Thoracic aorta (tissue), 2 donors: Measurements from ENCODE around the gene DEDD. TPM values are rescaled to one million over a fixed set of nuclear protein-coding genes. Genes with fewer than 3 reads are reported as not detected.

Experiments used
- ATAC-seq: fragments of 150-250 bp; one replicate; pipeline ENCODE4 v1.8.0; 2017; ENCODE audit warnings: low read depth; ENCODE audit not compliant: insufficient number of reproducible peaks, low FRiP score
- DNase-seq: peaks from one replicate; pipeline ENCODE4 v3.0.0-alpha.2; 2020; ENCODE audit warnings: low spot score
- H3K27ac ChIP-seq, 2 donors: fragments of 200-600 bp; sonication (generic); 1 replicate in 1 of 2; 2 replicates in 1 of 2; pipeline ENCODE4 v1.5.1; 2016; ENCODE audit warnings: mild to moderate bottlenecking in 2 of 2, moderate library complexity in 2 of 2
- H3K27me3 ChIP-seq: fragments of 200-600 bp; sonication (generic); replicated peaks from 2 replicates; pipeline ENCODE4 v1.6.0; 2016; ENCODE audit warnings: mild to moderate bottlenecking; ENCODE audit not compliant: insufficient read depth
- H3K36me3 ChIP-seq: fragments of 200-600 bp; sonication (generic); one replicate; pipeline ENCODE4 v1.5.1; 2016
- H3K4me1 ChIP-seq, 2 donors: fragments of 200-600 bp; sonication (generic); 1 replicate in 1 of 2; 2 replicates in 1 of 2; pipeline versions ENCODE4 v1.5.1 to v1.6.0; 2016; ENCODE audit warnings: low read depth in 2 of 2, mild to moderate bottlenecking in 1 of 2; ENCODE audit not compliant: control insufficient read depth in 1 of 2
- H3K4me3 ChIP-seq: fragments of 200-600 bp; sonication (generic); 2 replicates; pipeline ENCODE4 v1.5.1; 2016; ENCODE audit warnings: mild to moderate bottlenecking
- H3K9me3 ChIP-seq: fragments of 200-600 bp; sonication (generic); 2 replicates; pipeline ENCODE4 v1.5.1; 2016
- total RNA-seq, 2 donors: library from RNA; depleted of rRNA; stranded (reverse); fragments of >200 nt; gene quantifications; one replicate each; pipeline versions ENCODE4 v1.1.0 to v1.2.3, GENCODE V29; 2016
- TF ChIP-seq, protein P1 (sequence below): fragments of 200-600 bp; sonication (generic); IDR thresholded peaks from one replicate; pipeline ENCODE4 v1.5.1; 2019; ENCODE audit warnings: antibody characterized with exemption

The DEDD gene
- total RNA-seq, 2 donors from 2014 or later: 30.7 to 34.3 TPM

DNA sequence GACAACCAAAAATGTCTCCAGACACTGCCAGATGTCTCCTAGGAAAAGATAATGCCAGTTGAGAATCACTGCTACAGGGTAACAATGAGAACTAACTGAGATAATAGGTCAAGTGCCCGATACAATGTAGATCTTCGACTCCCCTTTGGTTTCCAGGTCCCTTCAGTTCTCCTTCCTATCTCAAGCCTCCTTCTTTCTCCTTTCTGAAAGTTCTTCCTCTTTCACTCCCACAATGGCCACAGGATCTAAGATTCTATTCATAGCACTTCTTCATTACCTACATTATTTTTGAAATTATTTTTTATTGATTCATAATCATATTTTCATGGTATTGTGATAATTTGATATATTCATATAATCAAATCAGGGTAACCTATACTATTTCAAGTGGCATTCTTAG, 20.9 kb downstream of the DEDD start:
- Histone ChIP-seq H3K27ac (no peak overlapping the region), H3K27me3 (no peaks in the 10 kb centered on the region), H3K4me3 (no peak overlapping the region), H3K9me3 (no peaks in the 10 kb centered on the region), H3K36me3 (no peaks in the 10 kb centered on the region), H3K4me1 (peaks cover 16 to 22% of the 10 kb centered on the region in 2 donors)
- ATAC-seq (no peak), DNase-seq (no peak)
- TF ChIP-seq, protein P1, sequence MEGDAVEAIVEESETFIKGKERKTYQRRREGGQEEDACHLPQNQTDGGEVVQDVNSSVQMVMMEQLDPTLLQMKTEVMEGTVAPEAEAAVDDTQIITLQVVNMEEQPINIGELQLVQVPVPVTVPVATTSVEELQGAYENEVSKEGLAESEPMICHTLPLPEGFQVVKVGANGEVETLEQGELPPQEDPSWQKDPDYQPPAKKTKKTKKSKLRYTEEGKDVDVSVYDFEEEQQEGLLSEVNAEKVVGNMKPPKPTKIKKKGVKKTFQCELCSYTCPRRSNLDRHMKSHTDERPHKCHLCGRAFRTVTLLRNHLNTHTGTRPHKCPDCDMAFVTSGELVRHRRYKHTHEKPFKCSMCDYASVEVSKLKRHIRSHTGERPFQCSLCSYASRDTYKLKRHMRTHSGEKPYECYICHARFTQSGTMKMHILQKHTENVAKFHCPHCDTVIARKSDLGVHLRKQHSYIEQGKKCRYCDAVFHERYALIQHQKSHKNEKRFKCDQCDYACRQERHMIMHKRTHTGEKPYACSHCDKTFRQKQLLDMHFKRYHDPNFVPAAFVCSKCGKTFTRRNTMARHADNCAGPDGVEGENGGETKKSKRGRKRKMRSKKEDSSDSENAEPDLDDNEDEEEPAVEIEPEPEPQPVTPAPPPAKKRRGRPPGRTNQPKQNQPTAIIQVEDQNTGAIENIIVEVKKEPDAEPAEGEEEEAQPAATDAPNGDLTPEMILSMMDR: no peak

DNA sequence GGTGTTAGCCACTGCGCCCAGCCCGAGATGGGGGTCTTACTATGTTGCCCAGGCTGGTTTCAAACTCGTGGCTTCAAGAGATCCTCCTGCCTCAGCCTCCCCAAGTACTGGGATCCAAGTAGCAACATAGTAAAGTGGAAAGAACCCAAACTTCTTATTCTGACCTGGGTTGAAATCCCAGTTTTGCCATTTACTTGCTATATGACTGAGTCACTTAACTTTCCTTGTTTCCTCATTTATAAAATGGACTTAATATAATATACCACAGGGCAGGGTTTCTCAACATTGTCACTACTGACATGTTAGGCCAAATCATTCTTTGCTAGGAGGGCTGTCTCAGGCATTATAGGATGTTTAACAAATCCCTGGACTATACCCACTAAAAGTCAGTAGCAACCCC, 21.4 kb downstream of the DEDD start:
- no peaks in the 10 kb centered on the region for H3K27me3 ChIP-seq
- no peaks in the 10 kb centered on the region for H3K9me3 ChIP-seq
- TF ChIP-seq, protein P1: no peak
- DNase-seq (no peak), ATAC-seq (no peak)
- H3K4me1 ChIP-seq: peaks cover 12 to 18% of the 10 kb centered on the region in 2 donors
- H3K27ac ChIP-seq: no peak overlapping the region
- no peak overlapping the region for H3K4me3 ChIP-seq
- no peaks in the 10 kb centered on the region for H3K36me3 ChIP-seq

DNA sequence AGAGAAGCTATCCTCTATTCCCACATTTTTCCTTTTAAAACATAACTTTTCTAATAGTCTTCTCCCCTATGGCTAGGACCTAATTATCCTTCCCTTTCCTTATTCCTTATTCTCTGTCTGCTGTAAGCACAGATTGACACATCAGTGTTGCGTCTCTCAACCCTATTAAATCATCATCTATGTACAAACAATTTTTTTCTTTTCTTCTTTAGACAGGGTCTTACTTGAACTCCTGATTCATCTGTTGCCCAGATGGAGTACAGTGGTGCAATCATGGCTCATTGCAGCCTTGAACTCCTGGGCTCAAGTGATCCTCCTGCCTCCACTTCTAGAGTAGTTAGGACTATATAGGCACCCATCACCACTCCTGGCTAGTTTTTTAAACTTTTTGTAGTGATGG, 26.0 kb downstream of the DEDD start:
- no peaks in the 10 kb centered on the region for H3K4me1 ChIP-seq

DNA sequence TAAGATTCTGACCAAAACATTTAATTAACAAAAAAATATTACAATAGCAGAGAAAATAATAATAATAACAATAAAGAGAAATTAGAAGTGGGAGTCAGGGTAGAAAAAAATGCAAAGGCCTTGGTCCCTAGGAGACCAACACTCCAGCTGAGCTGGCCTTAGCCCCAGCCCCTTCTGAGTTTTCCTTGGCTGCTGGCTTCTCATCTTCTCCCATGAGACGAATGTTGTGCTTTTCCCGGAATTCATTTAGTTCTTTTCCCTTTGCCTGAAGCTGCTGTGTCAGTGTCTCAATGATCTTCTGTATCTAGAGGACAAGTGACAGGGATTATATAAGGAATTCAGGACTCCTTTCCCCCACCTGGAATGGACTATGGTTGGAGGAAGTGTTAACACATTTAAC, 31.9 kb downstream of the DEDD start:
- no peak for DNase-seq
- H3K27ac ChIP-seq: no peak overlapping the region
- TF ChIP-seq, protein P1: no peak
- no peaks in the 10 kb centered on the region for H3K9me3 ChIP-seq
- no peaks in the 10 kb centered on the region for H3K27me3 ChIP-seq
- H3K4me1 ChIP-seq: peaks cover 2 to 21% of the 10 kb centered on the region in 2 donors
- no peak for ATAC-seq
- H3K36me3 ChIP-seq: no peaks in the 10 kb centered on the region
- no peak overlapping the region for H3K4me3 ChIP-seq

More for the DNA sequence above, 26.0 kb downstream of the DEDD start:
- H3K27ac ChIP-seq: no peak overlapping the region
- no peak for DNase-seq
- H3K4me3 ChIP-seq: no peak overlapping the region
- TF ChIP-seq, protein P1: no peak
- H3K36me3 ChIP-seq: no peaks in the 10 kb centered on the region
- no peaks in the 10 kb centered on the region for H3K9me3 ChIP-seq
- ATAC-seq: no peak
- H3K27me3 ChIP-seq: no peaks in the 10 kb centered on the region

DNA sequence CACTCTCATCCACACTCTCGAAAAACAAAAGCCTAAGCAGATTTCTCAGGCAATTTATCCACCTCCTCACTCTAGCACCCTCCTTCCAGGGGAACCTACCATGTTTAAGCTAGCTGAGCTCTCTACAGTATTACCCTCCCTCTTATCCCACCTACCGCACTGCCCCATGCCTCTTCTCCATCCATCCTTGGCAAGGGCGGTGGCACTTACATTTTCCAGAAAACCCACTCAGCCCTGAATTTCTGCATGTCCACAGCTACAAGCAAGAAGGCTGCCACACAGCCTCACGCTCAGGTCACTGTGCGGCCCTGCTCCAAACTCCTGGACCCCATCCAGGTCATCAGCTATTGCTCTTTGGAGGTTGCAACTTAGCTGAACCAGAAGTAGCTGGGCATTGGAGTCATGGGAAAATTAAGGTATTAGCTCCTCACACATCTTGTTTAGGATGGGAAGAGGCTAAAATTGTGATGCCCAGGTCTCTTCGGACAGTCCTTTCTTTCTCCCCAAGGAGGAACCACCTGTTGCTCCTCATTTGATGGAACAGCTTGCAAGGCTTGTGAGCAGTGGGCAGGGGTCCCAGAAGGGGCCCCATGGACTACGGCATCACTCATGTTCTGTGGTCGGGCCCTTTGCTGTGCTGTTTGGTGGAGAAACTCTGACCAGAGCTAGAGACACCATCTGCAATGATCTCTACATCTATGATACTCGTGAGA, 33.2 kb downstream of the DEDD start:
- DNase-seq: no peak
- H3K36me3 ChIP-seq: no peaks in the 10 kb centered on the region
- no peak for ATAC-seq
- H3K9me3 ChIP-seq: no peaks in the 10 kb centered on the region
- H3K4me3 ChIP-seq: peak overlapping the region; percentile 88
- TF ChIP-seq, protein P1: no peak
- no peak overlapping the region for H3K27ac ChIP-seq
- peaks cover 2 to 21% of the 10 kb centered on the region in 2 donors for H3K4me1 ChIP-seq
- no peaks in the 10 kb centered on the region for H3K27me3 ChIP-seq
